H54 (cell line): ENCODE data around the gene GRIA2.
"Not testable (repeated sequence)": the region's sequence is repeated elsewhere in the genome, so short reads cannot be mapped to it uniquely, and the experiment has no call there.

Source experiments
- DNase-seq: peaks from one replicate; pipeline ENCODE4 v3.0.0; 2011; ENCODE audit warnings: low spot score, mixed read lengths; ENCODE audit not compliant: insufficient read length
- FAIRE-seq: peaks from 3 replicates; lab custom pipeline; 2011; peaks lifted over from hg19 to GRCh38; lab: Jason Lieb, UNC
- POLR2A ChIP-seq: IDR thresholded peaks from 2 replicates; pipeline ENCODE4 v1.6.1; 2011; ENCODE audit warnings: low read depth, mild to moderate bottlenecking, low read length

GRIA2 gene

GRCh38 chr4:157220371-157220881, at the start of gene GRIA2:
GRIA2 (plus strand) TSS chr4:157220728; CDS start chr4:157221043, 315 bp downstream.
- FAIRE-seq, result no peak
- peak; percentile 24 for DNase-seq
- no peak for TF ChIP-seq POLR2A

- DNase-seq (no peak), FAIRE-seq (no peak)
- no peak for TF ChIP-seq POLR2A
These were observed 48.5 kb upstream of the GRIA2 start for GRCh38 chr4:157172011-157172410.

GRCh38 chr4:157180268-157180667, 40.3 kb upstream of the GRIA2 start:
- not testable (repeated sequence) for FAIRE-seq, DNase-seq

GRCh38 chr4:157184300-157184699, 36.2 kb upstream of the GRIA2 start:
- FAIRE-seq (no peak), DNase-seq (no peak)
- TF ChIP-seq POLR2A, result no peak

- FAIRE-seq (no peak), DNase-seq (no peak)
- TF ChIP-seq POLR2A, result no peak
These were observed 35.2 kb upstream of the GRIA2 start for GRCh38 chr4:157185363-157185762.

- FAIRE-seq (no peak), DNase-seq (no peak)
- no peak for TF ChIP-seq POLR2A
These were observed 25.2 kb upstream of the GRIA2 start for GRCh38 chr4:157195374-157195773.

GRCh38 chr4:157196046-157196445, 24.5 kb upstream of the GRIA2 start:
- DNase-seq, result no peak
- no peak for FAIRE-seq
- no peak for TF ChIP-seq POLR2A

- no peak for FAIRE-seq
- no peak for TF ChIP-seq POLR2A
- no peak for DNase-seq
These were observed 15.8 kb upstream of the GRIA2 start for GRCh38 chr4:157204634-157205244.

- no peak for DNase-seq
- TF ChIP-seq POLR2A, result no peak
- no peak for FAIRE-seq
These were observed 2.8 kb upstream of the GRIA2 start for GRCh38 chr4:157217708-157218107.

- FAIRE-seq, result no peak
- DNase-seq, result no peak
- no peak for TF ChIP-seq POLR2A
These were observed 687 bp upstream of the GRIA2 start for GRCh38 chr4:157219711-157220370.

- DNase-seq, result no peak
- no peak for FAIRE-seq
These were observed 932 bp downstream of the GRIA2 start for GRCh38 chr4:157221426-157221894.

GRCh38 chr4:157221895-157222770, 1.6 kb downstream of the GRIA2 start:
- no peak for DNase-seq

More at GRCh38 chr4:157221426-157221894, 932 bp downstream of the GRIA2 start:
- TF ChIP-seq POLR2A, result no peak

GRCh38 chr4:157222771-157223160, 2.2 kb downstream of the GRIA2 start:
- no peak for TF ChIP-seq POLR2A
- no peak for DNase-seq
- no peak for FAIRE-seq

More at GRCh38 chr4:157221895-157222770, 1.6 kb downstream of the GRIA2 start:
- no peak for FAIRE-seq
- TF ChIP-seq POLR2A, result no peak

- DNase-seq (no peak), FAIRE-seq (no peak)
- no peak for TF ChIP-seq POLR2A
These were observed 2.9 kb downstream of the GRIA2 start for GRCh38 chr4:157223456-157223855.
